AG04449 (cell line): ENCODE measurements around the gene PIK3R6.

ENCODE experiments used
- CTCF ChIA-PET: fragments of 350-600 bp; formaldehyde crosslinking; extraction: SDS; loops from one replicate; lab custom pipeline; 2021; ENCODE audit warnings: antibody characterized with exemption; lab: Yijun Ruan, JAX
- POLR2A ChIA-PET: fragments of 400-600, 350-600 bp; formaldehyde crosslinking; extraction: SDS; loops from one replicate; lab custom pipeline; 2020; ENCODE audit warnings: antibody characterized with exemption, inconsistent platforms; lab: Yijun Ruan, JAX
- DNase-seq: peaks from one replicate; pipeline ENCODE4 v3.0.0-alpha.2; 2010; ENCODE audit warnings: low read depth, low spot score
- H3K4me3 ChIP-seq: 2 replicates; pipeline ENCODE4 v1.5.1; 2011; ENCODE audit warnings: low read depth, mild to moderate bottlenecking, control low read depth, low read length
- CTCF ChIP-seq: IDR thresholded peaks from one replicate; pipeline ENCODE4 v1.5.1; 2011; ENCODE audit warnings: mild to moderate bottlenecking, moderate library complexity, low read length, control low read depth, inconsistent platforms; ENCODE audit not compliant: insufficient read depth; ENCODE audit errors: missing control alignments

Gene PIK3R6

GRCh38 chr17:8839410-8839935, 28.0 kb downstream of the PIK3R6 start:
- no peak overlapping the region for H3K4me3 ChIP-seq
- ChIA-PET CTCF (no interaction called here), POLR2A (no interaction called here)
- no peak for DNase-seq
- no peak for TF ChIP-seq CTCF

GRCh38 chr17:8838551-8839095, 28.9 kb downstream of the PIK3R6 start:
- DNase-seq: no peak
- H3K4me3 ChIP-seq: no peak overlapping the region
- TF ChIP-seq CTCF: no peak
- ChIA-PET CTCF (no interaction called here), POLR2A (no interaction called here)

- no peak for TF ChIP-seq CTCF
- ChIA-PET CTCF (no interaction called here), POLR2A (no interaction called here)
- no peak overlapping the region for H3K4me3 ChIP-seq
- no peak for DNase-seq
Observed at GRCh38 chr17:8837563-8838075, 29.9 kb downstream of the PIK3R6 start.

GRCh38 chr17:8836821-8837562, 30.5 kb downstream of the PIK3R6 start:
- H3K4me3 ChIP-seq: no peak overlapping the region
- no peak for TF ChIP-seq CTCF
- ChIA-PET CTCF (no interaction called here), POLR2A (no interaction called here)
- no peak for DNase-seq

- no peak for TF ChIP-seq CTCF
- no peak for DNase-seq
- no peak overlapping the region for H3K4me3 ChIP-seq
- ChIA-PET POLR2A (no interaction called here), CTCF (no interaction called here)
Observed at GRCh38 chr17:8835631-8836364, 31.7 kb downstream of the PIK3R6 start.

GRCh38 chr17:8835106-8835505, 32.4 kb downstream of the PIK3R6 start:
- POLR2A ChIA-PET: no interaction called here
- DNase-seq: no peak
- no peak for TF ChIP-seq CTCF
- CTCF ChIA-PET: no interaction called here
- H3K4me3 ChIP-seq: no peak overlapping the region
